Ovary (tissue), 9 donors: Measurements from ENCODE around the gene BEX3. TPM values are rescaled to one million over a fixed set of nuclear protein-coding genes. Genes with fewer than 3 reads are reported as not detected.

ENCODE experiments used
- DNase-seq, 5 donors: peaks; one replicate each; pipeline ENCODE4 v3.0.0-alpha.2; 2019 to 2020
- H3K27ac ChIP-seq, 2 donors: fragments of 200-600 bp; one replicate each; pipeline versions ENCODE4 v1.5.1 to v1.8.0; 2019 to 2022
- H3K27me3 ChIP-seq: fragments of 200-600 bp; one replicate; pipeline ENCODE4 v1.8.0; 2022
- H3K36me3 ChIP-seq: fragments of 200-600 bp; sonication (generic); one replicate; pipeline ENCODE4 v1.5.1; 2019
- H3K4me1 ChIP-seq: one replicate; pipeline ENCODE4 v1.8.1; 2013; ENCODE audit warnings: mild to moderate bottlenecking, moderate library complexity; ENCODE audit not compliant: insufficient read depth
- H3K4me3 ChIP-seq: fragments of 200-600 bp; sonication (generic); one replicate; pipeline ENCODE4 v1.5.1; 2017
- H3K9me3 ChIP-seq, 2 donors: fragments of 200-600 bp in 1 of 2; sonication (generic) in 1 of 2; one replicate each; pipeline versions ENCODE4 v1.5.1 to v1.8.1; 2013 to 2019; ENCODE audit warnings: mild to moderate bottlenecking in 1 of 2, moderate library complexity in 1 of 2
- EP300 ChIP-seq: sonication (generic); formaldehyde crosslinking; IDR thresholded peaks from one replicate; pipeline ENCODE4 v1.6.1; 2017; ENCODE audit warnings: antibody characterized with exemption
- POLR2A ChIP-seq: fragments of 450-650 bp; IDR thresholded peaks from one replicate; pipeline ENCODE4 v1.6.1; 2017; ENCODE audit warnings: antibody characterized with exemption, mild to moderate bottlenecking, moderate library complexity
- WGBS, 3 donors: extraction: QIAGEN DNeasy Blood & Tissue Kit in 1 of 3; methylation state at CpG; one replicate each; pipeline versions ENCODE4 v1.1.5 to v1.1.7; 2013 to 2017; 5-methylcytosine and 5-hydroxymethylcytosine counted together
- intact Hi-C, 4 donors: fragments of 100-400 bp; cut with DNase I; formaldehyde crosslinking; loops; one replicate each; pipeline versions ENCODE4 v1.11.0 to v1.15.1; 2022 to 2023
- polyA plus RNA-seq, 2 donors: library from polyadenylated mRNA; stranded (reverse); fragments of 200-250 nt in 1 of 2; fragments of 350-450 nt in 1 of 2; fragmentation: Illumina TruSeq in 1 of 2; extraction: RNeasy Lipid Tissue Mini Kit (QIAGEN cat#74804) in 1 of 2; gene quantifications; one replicate each; pipeline ENCODE4 v1.2.3, GENCODE V29; 2013 to 2014
- total RNA-seq, 7 donors: library from RNA; depleted of rRNA in 2 of 7; stranded (reverse); fragments of >200 nt in 2 of 7; fragmentation: NEBNext Ultra II Directional in 3 of 7; extraction: Animal tissue kit (Norgen Biotek cat#: 25700) in 3 of 7; gene quantifications; one replicate each; pipeline versions ENCODE4 v1.1.0 to v1.2.4, GENCODE V29; 2016 to 2023
- TF ChIP-seq, protein P1 (sequence below), 3 donors: fragments of 450-650 bp in 2 of 3; fragments of 200-600 bp in 1 of 3; IDR thresholded peaks; one replicate each; pipeline versions ENCODE4 v1.5.1 to v1.8.0; 2016 to 2022; ENCODE audit warnings: antibody characterized with exemption in 3 of 3, mild to moderate bottlenecking in 1 of 3
- donor health status: DM: no; HTN: no; CAD: no; lungs with moderate emphysema.
- donor health status: DM: no; HTN: no; CAD: no.
- donor health status: Bipolar disorder and iron deficiency.
- donor health status: DM: yes; HTN: yes; CAD: no.
- donor health status: DM: no; HTN: no; CAD: no.
- donor health status: DM: yes; HTN: yes; CAD: no.

BEX3 gene
- total and polyA plus RNA-seq, 9 donors: 204 to 426 (median 356) TPM

DNA sequence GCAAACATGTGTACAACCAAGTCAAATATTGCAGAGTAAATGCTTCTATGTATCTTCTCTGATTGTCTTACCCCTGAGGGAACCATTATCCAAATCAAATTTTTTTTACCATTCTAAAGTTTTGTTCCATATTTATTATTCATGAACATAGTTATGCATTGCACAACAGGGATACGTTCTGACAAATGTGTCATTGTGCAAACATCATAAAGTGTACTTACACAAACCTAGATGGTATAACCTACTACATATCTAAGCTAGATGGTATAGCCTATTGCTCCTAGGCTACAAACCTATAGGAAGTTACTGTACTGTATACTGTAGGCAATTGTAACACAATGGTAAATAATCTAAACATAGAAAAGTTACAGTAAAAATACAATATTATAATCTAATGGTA is 23.4 kb downstream of the BEX3 start:
- Histone ChIP-seq H3K27me3 (no peaks in the 10 kb centered on the region), H3K4me1 (no peaks in the 10 kb centered on the region), H3K36me3 (no peaks in the 10 kb centered on the region), H3K9me3 (no peaks in the 10 kb centered on the region), H3K27ac (no peak overlapping the region), H3K4me3 (no peak overlapping the region)
- TF ChIP-seq POLR2A (no peak), EP300 (no peak)
- TF ChIP-seq, protein P1, sequence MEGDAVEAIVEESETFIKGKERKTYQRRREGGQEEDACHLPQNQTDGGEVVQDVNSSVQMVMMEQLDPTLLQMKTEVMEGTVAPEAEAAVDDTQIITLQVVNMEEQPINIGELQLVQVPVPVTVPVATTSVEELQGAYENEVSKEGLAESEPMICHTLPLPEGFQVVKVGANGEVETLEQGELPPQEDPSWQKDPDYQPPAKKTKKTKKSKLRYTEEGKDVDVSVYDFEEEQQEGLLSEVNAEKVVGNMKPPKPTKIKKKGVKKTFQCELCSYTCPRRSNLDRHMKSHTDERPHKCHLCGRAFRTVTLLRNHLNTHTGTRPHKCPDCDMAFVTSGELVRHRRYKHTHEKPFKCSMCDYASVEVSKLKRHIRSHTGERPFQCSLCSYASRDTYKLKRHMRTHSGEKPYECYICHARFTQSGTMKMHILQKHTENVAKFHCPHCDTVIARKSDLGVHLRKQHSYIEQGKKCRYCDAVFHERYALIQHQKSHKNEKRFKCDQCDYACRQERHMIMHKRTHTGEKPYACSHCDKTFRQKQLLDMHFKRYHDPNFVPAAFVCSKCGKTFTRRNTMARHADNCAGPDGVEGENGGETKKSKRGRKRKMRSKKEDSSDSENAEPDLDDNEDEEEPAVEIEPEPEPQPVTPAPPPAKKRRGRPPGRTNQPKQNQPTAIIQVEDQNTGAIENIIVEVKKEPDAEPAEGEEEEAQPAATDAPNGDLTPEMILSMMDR (IDR thresholded peaks at IDR 0.05): no peak
- intact Hi-C loops: no loop called here
- WGBS, 3 donors: 36 to 40% (median 39%) methylated on average over 1 of the region's 1 CpG
- no peak for DNase-seq

- Histone ChIP-seq H3K27me3 (no peaks in the 10 kb centered on the region), H3K4me1 (no peaks in the 10 kb centered on the region), H3K4me3 (no peak overlapping the region), H3K9me3 (no peaks in the 10 kb centered on the region), H3K27ac (no peak overlapping the region), H3K36me3 (no peaks in the 10 kb centered on the region)
- intact Hi-C loops: no loop called here
- TF ChIP-seq, protein P1 (IDR thresholded peaks at IDR 0.05): no peak
- TF ChIP-seq EP300 (no peak), POLR2A (no peak)
- 21 to 50% (median 47%) methylated on average over 1 of the region's 1 CpG for WGBS, 3 donors
- no peak for DNase-seq
Measured at GRCh38 chrX:103400931-103401330, 24.6 kb downstream of the BEX3 start.

DNA sequence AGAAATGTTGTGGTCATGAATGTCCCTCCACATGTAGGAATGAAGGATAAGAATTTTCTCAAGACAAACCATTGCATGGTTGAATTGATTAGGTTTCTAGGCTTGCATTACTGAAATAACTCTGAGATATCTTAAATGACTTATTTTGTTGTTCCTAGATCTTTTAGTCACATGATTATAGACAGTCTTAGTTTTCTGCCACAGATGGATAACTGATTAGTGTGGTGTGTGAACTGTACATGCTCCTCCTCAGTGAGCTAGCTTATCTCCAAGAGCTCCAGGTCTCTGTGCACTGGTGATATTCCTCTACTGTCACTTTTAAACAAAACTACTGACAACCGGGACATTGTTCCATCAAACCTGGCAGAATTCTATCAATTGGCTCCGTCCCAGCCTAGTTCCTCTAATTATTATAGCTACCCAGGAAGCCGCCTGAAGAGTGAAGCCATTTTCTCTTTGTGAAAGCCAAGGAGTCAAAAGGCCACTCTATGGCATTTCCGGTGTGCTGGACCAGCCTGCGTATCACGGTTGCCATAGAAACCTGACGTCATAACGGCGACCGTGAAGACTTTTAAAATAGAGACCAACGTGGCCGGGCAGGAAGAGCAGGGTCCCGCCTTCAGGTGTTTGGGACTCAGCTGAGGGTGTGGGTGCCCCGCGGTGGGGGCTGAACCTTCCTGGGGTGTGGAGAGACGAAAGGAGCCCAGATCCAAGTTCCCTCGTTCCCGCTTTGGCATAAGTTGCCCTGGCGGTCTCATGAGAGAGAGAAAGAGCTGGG is 28.1 kb downstream of the BEX3 start:
- no peaks in the 10 kb centered on the region for H3K36me3 ChIP-seq
- peak overlapping the region; percentile 39 for H3K4me3 ChIP-seq
- TF ChIP-seq, protein P1 (IDR thresholded peaks at IDR 0.05): peak in 1 of 3 donors; percentile 15
- TF ChIP-seq EP300: no peak
- TF ChIP-seq POLR2A: peak; percentile 52
- intact Hi-C loops: no loop called here
- no peaks in the 10 kb centered on the region for H3K27me3 ChIP-seq
- H3K9me3 ChIP-seq: no peaks in the 10 kb centered on the region
- H3K27ac ChIP-seq: peak overlapping the region in 1 of 2 donors; percentile 18
- DNase-seq: peak; percentile 69 to 81 (median 76)
- H3K4me1 ChIP-seq: no peaks in the 10 kb centered on the region
- WGBS, 3 donors: 18 to 28% (median 24%) methylated on average over 19 of the region's 19 CpGs

GRCh38 chrX:103405009-103405333 is 28.6 kb downstream of the BEX3 start:
- WGBS, 3 donors: 8 to 23% (median 19%) methylated on average over 7 of the region's 7 CpGs
- intact Hi-C loops: no loop called here
- no peaks in the 10 kb centered on the region for H3K27me3 ChIP-seq

More at GRCh38 chrX:103405009-103405333, 28.6 kb downstream of the BEX3 start:
- Histone ChIP-seq H3K36me3 (no peaks in the 10 kb centered on the region), H3K9me3 (no peaks in the 10 kb centered on the region), H3K27ac (peak overlapping the region in 1 of 2 donors; percentile 18), H3K4me3 (peak overlapping the region; percentile 39), H3K4me1 (no peaks in the 10 kb centered on the region)
- TF ChIP-seq, protein P1 (IDR thresholded peaks at IDR 0.05): no peak
- TF ChIP-seq POLR2A (no peak), EP300 (no peak)
- DNase-seq: no peak
